Stomach (tissue), 9 donors: Measurements from ENCODE around the gene TFF1. TPM values are rescaled to one million over a fixed set of nuclear protein-coding genes. Genes with fewer than 3 reads are reported as not detected.
A peak's percentile ranks its signal among the peaks of the same experiment; 100 is the strongest.

Source experiments
- DNase-seq, 2 donors: peaks; one replicate each; pipeline versions ENCODE4 v3.0.0 to v3.0.0-alpha.2; 2013 to 2019
- H3K27ac ChIP-seq, 5 donors: fragments of 200-600 bp in 4 of 5; sonication (generic) in 4 of 5; one replicate each; pipeline ENCODE4 v1.5.1; 2013 to 2019; ENCODE audit warnings: mild to moderate bottlenecking in 1 of 5, moderate library complexity in 1 of 5
- H3K27me3 ChIP-seq, 3 donors: fragments of 200-600 bp; sonication (generic); one replicate each; pipeline ENCODE4 v1.5.1; 2017 to 2019; ENCODE audit warnings: mixed run types in 1 of 3
- H3K36me3 ChIP-seq, 4 donors: fragments of 200-600 bp; sonication (generic); 1 replicate in 3 of 4; 2 replicates in 1 of 4; pipeline ENCODE4 v1.5.1; 2016 to 2019
- H3K4me1 ChIP-seq, 4 donors: fragments of 200-600 bp; sonication (generic); one replicate each; pipeline ENCODE4 v1.5.1; 2016 to 2019
- H3K4me3 ChIP-seq, 4 donors: fragments of 200-600 bp; sonication (generic) in 3 of 4; one replicate each; pipeline ENCODE4 v1.5.1; 2016 to 2019; ENCODE audit warnings: mild to moderate bottlenecking in 1 of 4
- H3K9me3 ChIP-seq, 4 donors: fragments of 200-600 bp; sonication (generic); one replicate each; pipeline ENCODE4 v1.5.1; 2016 to 2019
- EP300 ChIP-seq: sonication (generic); formaldehyde crosslinking; IDR thresholded peaks from one replicate; pipeline ENCODE4 v1.6.1; 2017; ENCODE audit warnings: antibody characterized with exemption
- POLR2A ChIP-seq, 4 donors: fragments of 450-650 bp; IDR thresholded peaks; one replicate each; pipeline ENCODE4 v1.6.1; 2016; ENCODE audit warnings: antibody characterized with exemption in 4 of 4, control low read depth in 2 of 4, mild to moderate bottlenecking in 1 of 4, moderate library complexity in 1 of 4
- POLR2AphosphoS5 ChIP-seq, 3 donors: sonication (generic); formaldehyde crosslinking; IDR thresholded peaks; one replicate each; pipeline ENCODE4 v1.6.1; 2016; ENCODE audit warnings: antibody characterized with exemption in 3 of 3
- WGBS, 5 donors: extraction: QIAGEN DNeasy Blood & Tissue Kit in 3 of 5; methylation state at CpG; one replicate each; pipeline versions ENCODE4 v1.1.5 to v1.1.7; 2013 to 2018; 5-methylcytosine and 5-hydroxymethylcytosine counted together
- intact Hi-C: fragments of 100-400 bp; cut with DNase I; formaldehyde crosslinking; loops from one replicate; pipeline ENCODE4 v1.15.1; 2023; ENCODE audit warnings: low total_unique reads
- polyA plus RNA-seq, 3 donors: library from polyadenylated mRNA; stranded (reverse); fragments of 200-250 nt; gene quantifications; one replicate each; pipeline ENCODE4 v1.2.3, GENCODE V29; 2013
- total RNA-seq, 5 donors: library from RNA; depleted of rRNA; stranded (reverse); fragments of >200 nt; gene quantifications; one replicate each; pipeline versions ENCODE4 v1.1.0 to v1.2.3, GENCODE V29; 2014 to 2016
- TF ChIP-seq, protein P1 (sequence below), 7 experiments: fragments of 450-650 bp in 4 of 7; fragments of 200-600 bp in 3 of 7; sonication (generic) in 3 of 7; IDR thresholded peaks; one replicate each; pipeline ENCODE4 v1.5.1; 2016 to 2019; ENCODE audit warnings: antibody characterized with exemption in 7 of 7, control low read depth in 2 of 7, mild to moderate bottlenecking in 1 of 7
- donor health status: healthy with polysubstance abuse.
- donor health status: Bipolar disorder and iron deficiency.
- donor health status: healthy.

Gene TFF1
- total and polyA plus RNA-seq, 8 donors: 62.4 to 10,944 (median 721) TPM; not detected in 1

GRCh38 chr21:42338729-42339715 is 27.3 kb downstream of the TFF1 start:
- TF ChIP-seq, protein P1, sequence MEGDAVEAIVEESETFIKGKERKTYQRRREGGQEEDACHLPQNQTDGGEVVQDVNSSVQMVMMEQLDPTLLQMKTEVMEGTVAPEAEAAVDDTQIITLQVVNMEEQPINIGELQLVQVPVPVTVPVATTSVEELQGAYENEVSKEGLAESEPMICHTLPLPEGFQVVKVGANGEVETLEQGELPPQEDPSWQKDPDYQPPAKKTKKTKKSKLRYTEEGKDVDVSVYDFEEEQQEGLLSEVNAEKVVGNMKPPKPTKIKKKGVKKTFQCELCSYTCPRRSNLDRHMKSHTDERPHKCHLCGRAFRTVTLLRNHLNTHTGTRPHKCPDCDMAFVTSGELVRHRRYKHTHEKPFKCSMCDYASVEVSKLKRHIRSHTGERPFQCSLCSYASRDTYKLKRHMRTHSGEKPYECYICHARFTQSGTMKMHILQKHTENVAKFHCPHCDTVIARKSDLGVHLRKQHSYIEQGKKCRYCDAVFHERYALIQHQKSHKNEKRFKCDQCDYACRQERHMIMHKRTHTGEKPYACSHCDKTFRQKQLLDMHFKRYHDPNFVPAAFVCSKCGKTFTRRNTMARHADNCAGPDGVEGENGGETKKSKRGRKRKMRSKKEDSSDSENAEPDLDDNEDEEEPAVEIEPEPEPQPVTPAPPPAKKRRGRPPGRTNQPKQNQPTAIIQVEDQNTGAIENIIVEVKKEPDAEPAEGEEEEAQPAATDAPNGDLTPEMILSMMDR (IDR thresholded peaks at IDR 0.05): no peak
- TF ChIP-seq POLR2AphosphoS5 (IDR thresholded peaks at IDR 0.05): no peak
- no peak for TF ChIP-seq POLR2A (IDR thresholded peaks at IDR 0.05)
- no peak for TF ChIP-seq EP300
- H3K9me3 ChIP-seq: no peaks in the 10 kb centered on the region
- intact Hi-C loops: no loop called here
- H3K4me3 ChIP-seq: no peak overlapping the region
- peaks cover 4 to 18% (median 14%) of the 10 kb centered on the region in 4 donors for H3K4me1 ChIP-seq
- H3K36me3 ChIP-seq: no peaks in the 10 kb centered on the region
- H3K27me3 ChIP-seq: peaks cover 0 to 18% (median 0%) of the 10 kb centered on the region in 3 donors
- H3K27ac ChIP-seq: peak overlapping the region in 1 of 5 donors; percentile 78
- no peak for DNase-seq
- 86 to 93% (median 91%) methylated on average over 15 to 17 of the region's 17 CpGs for WGBS, 5 donors

- peak overlapping the region in 3 of 5 donors; percentile 16 to 78 (median 42) for H3K27ac ChIP-seq
- H3K27me3 ChIP-seq: peaks cover 0 to 25% (median 0%) of the 10 kb centered on the region in 3 donors
- no peaks in the 10 kb centered on the region for H3K36me3 ChIP-seq
- TF ChIP-seq POLR2AphosphoS5 (IDR thresholded peaks at IDR 0.05) (peak in 2 of 3 donors; percentile 50 to 73), POLR2A (IDR thresholded peaks at IDR 0.05) (no peak)
- TF ChIP-seq, protein P1 (IDR thresholded peaks at IDR 0.05): peak in 5 of 7 experiments; percentile 52 to 77 (median 73)
- H3K4me1 ChIP-seq: peaks cover 4 to 18% (median 14%) of the 10 kb centered on the region in 4 donors
- DNase-seq: peak; percentile 90 to 95
- WGBS, 5 donors: 18 to 32% (median 28%) methylated on average over 22 to 23 of the region's 23 CpGs
- intact Hi-C loops: no loop called here
- no peak overlapping the region for H3K4me3 ChIP-seq
- no peaks in the 10 kb centered on the region for H3K9me3 ChIP-seq
Observed at GRCh38 chr21:42337830-42338728, 28.3 kb downstream of the TFF1 start.

DNA sequence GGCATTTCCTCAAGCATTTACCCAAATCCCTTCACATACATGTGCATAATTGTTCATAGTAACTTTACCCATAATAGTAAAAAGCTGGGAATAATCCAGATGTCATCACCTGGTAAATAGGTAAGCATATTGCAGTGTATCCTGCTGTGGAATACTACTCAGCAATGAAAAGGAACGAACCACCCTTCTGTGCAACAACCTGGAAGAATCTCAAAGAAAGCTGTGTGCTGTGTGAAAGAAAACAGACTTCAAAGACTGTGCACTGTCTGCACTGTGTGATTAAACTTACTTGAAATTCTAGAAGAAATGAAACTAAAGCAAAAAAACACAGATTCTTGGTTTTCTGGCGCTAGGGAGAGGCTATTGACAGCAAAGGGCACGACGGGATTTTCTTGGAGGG is 29.1 kb downstream of the TFF1 start:
- TF ChIP-seq, protein P1 (IDR thresholded peaks at IDR 0.05): no peak
- no peak for TF ChIP-seq EP300
- TF ChIP-seq POLR2A (IDR thresholded peaks at IDR 0.05): no peak
- no peak for TF ChIP-seq POLR2AphosphoS5 (IDR thresholded peaks at IDR 0.05)
- peaks cover 0 to 33% (median 0%) of the 10 kb centered on the region in 3 donors for H3K27me3 ChIP-seq
- H3K9me3 ChIP-seq: peaks cover 0 to under 1% (median 0%) of the 10 kb centered on the region in 4 donors
- no peaks in the 10 kb centered on the region for H3K36me3 ChIP-seq
- DNase-seq: no peak
- intact Hi-C loops: no loop called here
- peaks cover 4 to 18% (median 14%) of the 10 kb centered on the region in 4 donors for H3K4me1 ChIP-seq
- no peak overlapping the region for H3K27ac ChIP-seq
- H3K4me3 ChIP-seq: no peak overlapping the region
- WGBS, 5 donors: 73 to 88% (median 75%) methylated on average over 4 of the region's 4 CpGs

GRCh38 chr21:42336054-42336453 is 30.3 kb downstream of the TFF1 start:
- peaks cover 4 to 18% (median 17%) of the 10 kb centered on the region in 4 donors for H3K4me1 ChIP-seq
- DNase-seq: peak in 1 of 2 donors; percentile 45
- TF ChIP-seq, protein P1 (IDR thresholded peaks at IDR 0.05): no peak
- TF ChIP-seq POLR2AphosphoS5 (IDR thresholded peaks at IDR 0.05): no peak
- TF ChIP-seq EP300: no peak
- no peak for TF ChIP-seq POLR2A (IDR thresholded peaks at IDR 0.05)
- no peak overlapping the region for H3K27ac ChIP-seq
- H3K27me3 ChIP-seq: peaks cover 0 to 36% (median 0%) of the 10 kb centered on the region in 3 donors
- intact Hi-C loops: no loop called here
- H3K36me3 ChIP-seq: no peaks in the 10 kb centered on the region
- 35 to 50% (median 37%) methylated on average over 10 of the region's 10 CpGs for WGBS, 5 donors
- peaks cover 0 to 9% (median 4%) of the 10 kb centered on the region in 4 donors for H3K9me3 ChIP-seq
- no peak overlapping the region for H3K4me3 ChIP-seq
